ENCODE results near the gene RASA4B.

DNA sequence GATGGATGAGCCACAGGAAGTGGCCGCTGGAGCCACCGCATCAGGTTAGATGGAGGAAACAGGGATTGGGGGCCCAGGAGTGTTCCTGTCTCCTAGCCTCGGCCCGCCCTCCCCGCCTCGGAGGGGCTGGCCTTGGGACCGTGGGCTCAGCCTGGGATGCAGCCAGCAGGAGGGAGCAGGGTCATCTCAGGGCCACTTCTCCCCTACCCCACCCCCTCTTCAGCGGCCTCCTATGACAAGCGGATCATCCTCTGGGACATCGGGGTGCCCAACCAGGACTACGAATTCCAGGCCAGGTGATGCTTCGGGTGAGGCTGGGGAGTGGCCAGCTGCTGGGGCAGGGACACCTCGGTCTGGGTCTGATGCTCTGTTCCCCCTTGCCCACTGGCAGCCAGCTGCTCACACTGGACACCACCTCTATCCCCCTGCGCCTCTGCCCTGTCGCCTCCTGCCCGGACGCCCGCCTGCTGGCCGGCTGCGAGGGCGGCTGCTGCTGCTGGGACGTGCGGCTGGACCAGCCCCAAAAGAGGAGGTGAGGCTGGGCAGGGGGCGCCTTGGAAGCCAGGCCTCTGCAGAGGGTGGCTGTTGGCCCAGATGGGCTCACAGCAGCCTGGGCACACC is 48.1 kb downstream of the RASA4B start:
- TF ChIP-seq, protein P1, sequence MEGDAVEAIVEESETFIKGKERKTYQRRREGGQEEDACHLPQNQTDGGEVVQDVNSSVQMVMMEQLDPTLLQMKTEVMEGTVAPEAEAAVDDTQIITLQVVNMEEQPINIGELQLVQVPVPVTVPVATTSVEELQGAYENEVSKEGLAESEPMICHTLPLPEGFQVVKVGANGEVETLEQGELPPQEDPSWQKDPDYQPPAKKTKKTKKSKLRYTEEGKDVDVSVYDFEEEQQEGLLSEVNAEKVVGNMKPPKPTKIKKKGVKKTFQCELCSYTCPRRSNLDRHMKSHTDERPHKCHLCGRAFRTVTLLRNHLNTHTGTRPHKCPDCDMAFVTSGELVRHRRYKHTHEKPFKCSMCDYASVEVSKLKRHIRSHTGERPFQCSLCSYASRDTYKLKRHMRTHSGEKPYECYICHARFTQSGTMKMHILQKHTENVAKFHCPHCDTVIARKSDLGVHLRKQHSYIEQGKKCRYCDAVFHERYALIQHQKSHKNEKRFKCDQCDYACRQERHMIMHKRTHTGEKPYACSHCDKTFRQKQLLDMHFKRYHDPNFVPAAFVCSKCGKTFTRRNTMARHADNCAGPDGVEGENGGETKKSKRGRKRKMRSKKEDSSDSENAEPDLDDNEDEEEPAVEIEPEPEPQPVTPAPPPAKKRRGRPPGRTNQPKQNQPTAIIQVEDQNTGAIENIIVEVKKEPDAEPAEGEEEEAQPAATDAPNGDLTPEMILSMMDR (IDR thresholded peaks at IDR 0.05; ENCODE audit: low read depth, low read length), result no peak
- no peak for TF ChIP-seq POLR2A (IDR thresholded peaks at IDR 0.05; ENCODE audit: extremely low read depth, insufficient read length)

Measured in NB4 (cell line).